MCF 10A (cell line): Measurements from ENCODE around the gene NKRF. TPM values are rescaled to one million over a fixed set of nuclear protein-coding genes. Genes with fewer than 3 reads are reported as not detected.

Source experiments
- BruUV-seq: library from RNA; stranded (reverse); fragments of 400-500 nt; replicated peaks from 2 replicates; lab custom pipeline; 2021; lab: Mats Ljungman, UMichigan
- CTCF ChIA-PET: fragments of 300-600 bp; sonication (Branson Sonifier 250); formaldehyde crosslinking; extraction: SDS; loops from one replicate; lab custom pipeline; 2021; ENCODE audit warnings: antibody characterized with exemption, inconsistent platforms; lab: Yijun Ruan, JAX
- POLR2A ChIA-PET: fragments of 300-600, 350-650 bp; sonication (Branson Sonifier 250); formaldehyde crosslinking; extraction: SDS; loops from one replicate; lab custom pipeline; 2020; ENCODE audit warnings: antibody characterized with exemption, inconsistent platforms; lab: Yijun Ruan, JAX
- DNase-seq: peaks from one replicate; pipeline ENCODE4 v3.0.0-alpha.2; 2018; ENCODE audit not compliant: unreplicated experiment
- H3K27ac Mint-ChIP-seq: one replicate; pipeline ENCODE4 v1.8.0; 2022; ENCODE audit warnings: mild to moderate bottlenecking, low read depth, mixed read lengths; ENCODE audit not compliant: unreplicated experiment
- H3K27me3 Mint-ChIP-seq: one replicate; pipeline ENCODE4 v1.8.0; 2022; ENCODE audit warnings: mixed read lengths; ENCODE audit not compliant: insufficient read depth, unreplicated experiment
- H3K36me3 Mint-ChIP-seq: one replicate; pipeline ENCODE4 v1.8.0; 2022; ENCODE audit warnings: mild to moderate bottlenecking, moderate library complexity, mixed read lengths; ENCODE audit not compliant: insufficient read depth, unreplicated experiment
- H3K4me1 Mint-ChIP-seq: one replicate; pipeline ENCODE4 v1.8.0; 2022; ENCODE audit warnings: mixed read lengths; ENCODE audit not compliant: insufficient read depth, unreplicated experiment
- H3K4me3 Mint-ChIP-seq: one replicate; pipeline ENCODE4 v1.8.0; 2022; ENCODE audit warnings: mild to moderate bottlenecking, moderate library complexity, mixed read lengths; ENCODE audit not compliant: unreplicated experiment
- H3K9me3 Mint-ChIP-seq: one replicate; pipeline ENCODE4 v1.8.0; 2022; ENCODE audit warnings: mixed read lengths; ENCODE audit not compliant: unreplicated experiment
- intact Hi-C: fragments of 100-400 bp; cut with micrococcal nuclease; formaldehyde crosslinking; loops from 2 replicates; pipeline ENCODE4 v1.14.1; 2022
- total RNA-seq: library from RNA; stranded (reverse); gene quantifications from 2 replicates; pipeline ENCODE4 v1.2.3, GENCODE V29; 2022
- TF ChIP-seq, protein P1 (sequence below): fragments of 200-600 bp; IDR thresholded peaks from one replicate; pipeline ENCODE4 v1.8.0; 2022; ENCODE audit warnings: antibody characterized with exemption, mild to moderate bottlenecking; ENCODE audit not compliant: unreplicated experiment

Gene NKRF
- total RNA-seq, 1 experiment from 2014 or later, result 16.1 TPM

GRCh38 chrX:119635799-119636198 is 29.6 kb upstream of the NKRF start:
- BruUV-seq, result no TSS peak
- Mint-ChIP-seq H3K27me3 (peaks cover 15% of the 10 kb centered on the region), H3K27ac (no peak overlapping the region), H3K4me3 (no peak overlapping the region), H3K4me1 (no peaks in the 10 kb centered on the region), H3K9me3 (peaks cover 6% of the 10 kb centered on the region), H3K36me3 (peaks cover 6% of the 10 kb centered on the region)
- intact Hi-C loops, result no loop called here
- TF ChIP-seq, protein P1, sequence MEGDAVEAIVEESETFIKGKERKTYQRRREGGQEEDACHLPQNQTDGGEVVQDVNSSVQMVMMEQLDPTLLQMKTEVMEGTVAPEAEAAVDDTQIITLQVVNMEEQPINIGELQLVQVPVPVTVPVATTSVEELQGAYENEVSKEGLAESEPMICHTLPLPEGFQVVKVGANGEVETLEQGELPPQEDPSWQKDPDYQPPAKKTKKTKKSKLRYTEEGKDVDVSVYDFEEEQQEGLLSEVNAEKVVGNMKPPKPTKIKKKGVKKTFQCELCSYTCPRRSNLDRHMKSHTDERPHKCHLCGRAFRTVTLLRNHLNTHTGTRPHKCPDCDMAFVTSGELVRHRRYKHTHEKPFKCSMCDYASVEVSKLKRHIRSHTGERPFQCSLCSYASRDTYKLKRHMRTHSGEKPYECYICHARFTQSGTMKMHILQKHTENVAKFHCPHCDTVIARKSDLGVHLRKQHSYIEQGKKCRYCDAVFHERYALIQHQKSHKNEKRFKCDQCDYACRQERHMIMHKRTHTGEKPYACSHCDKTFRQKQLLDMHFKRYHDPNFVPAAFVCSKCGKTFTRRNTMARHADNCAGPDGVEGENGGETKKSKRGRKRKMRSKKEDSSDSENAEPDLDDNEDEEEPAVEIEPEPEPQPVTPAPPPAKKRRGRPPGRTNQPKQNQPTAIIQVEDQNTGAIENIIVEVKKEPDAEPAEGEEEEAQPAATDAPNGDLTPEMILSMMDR, result no peak
- CTCF ChIA-PET, result interaction anchor here (0.5 to 0.6 kb wide), 2 partner anchors 322 to 803 kb away, joined by 3 to 5 read pairs; no protein-coding TSS in a partner anchor
- DNase-seq, result no peak
- POLR2A ChIA-PET, result no interaction called here

DNA sequence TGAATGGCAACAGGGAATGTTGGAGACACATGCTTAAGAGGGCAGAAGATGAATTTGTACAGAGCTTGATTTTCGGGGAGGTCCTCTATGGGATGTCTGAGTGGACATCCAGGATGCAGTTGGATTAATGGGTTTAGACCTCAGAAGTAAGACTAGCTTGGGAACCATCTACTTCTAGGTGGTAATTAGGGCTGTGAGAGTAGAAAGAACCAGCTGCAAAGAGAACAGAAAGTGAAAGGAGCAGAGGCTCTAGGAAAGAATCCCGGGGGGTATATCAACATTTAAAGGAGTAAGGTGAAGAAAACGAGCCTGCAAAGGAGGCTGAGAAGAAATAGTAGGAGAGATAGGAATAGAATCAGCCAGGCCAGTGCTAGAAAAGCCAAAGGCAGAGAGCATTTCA is 29.0 kb upstream of the NKRF start:
- Mint-ChIP-seq H3K36me3 (peaks cover 6% of the 10 kb centered on the region), H3K27ac (no peak overlapping the region), H3K9me3 (peaks cover 6% of the 10 kb centered on the region), H3K27me3 (peaks cover 15% of the 10 kb centered on the region), H3K4me3 (no peak overlapping the region), H3K4me1 (no peaks in the 10 kb centered on the region)
- ChIA-PET CTCF (no interaction called here), POLR2A (no interaction called here)
- TF ChIP-seq, protein P1, result no peak
- BruUV-seq, result no TSS peak
- intact Hi-C loops, result no loop called here
- no peak for DNase-seq

- Mint-ChIP-seq H3K27me3 (no peaks in the 10 kb centered on the region), H3K4me3 (no peak overlapping the region), H3K4me1 (no peaks in the 10 kb centered on the region), H3K27ac (no peak overlapping the region), H3K36me3 (no peaks in the 10 kb centered on the region), H3K9me3 (no peaks in the 10 kb centered on the region)
- no TSS peak for BruUV-seq
- POLR2A ChIA-PET, result no interaction called here
- CTCF ChIA-PET, result interaction anchor here (0.6 kb wide), 2 partner anchors 9 to 104 kb away, joined by 3 read pairs; no protein-coding TSS in a partner anchor
- TF ChIP-seq, protein P1, result no peak
- intact Hi-C loops, result no loop called here
- no peak for DNase-seq
These were observed 19.6 kb upstream of the NKRF start for GRCh38 chrX:119625843-119626242.

- ChIA-PET CTCF (interaction anchor here (0.6 to 1.3 kb wide), 3 partner anchors 8 to 114 kb away, joined by 3 read pairs; no protein-coding TSS in a partner anchor), POLR2A (interaction anchor here (0.6 kb wide), 1 partner anchor 39 kb away, joined by 3 read pairs; no protein-coding TSS in a partner anchor)
- DNase-seq, result no peak
- no TSS peak for BruUV-seq
- H3K27me3 Mint-ChIP-seq, result no peaks in the 10 kb centered on the region
- no peak overlapping the region for H3K27ac Mint-ChIP-seq
- intact Hi-C loops, result no loop called here
- H3K4me1 Mint-ChIP-seq, result no peaks in the 10 kb centered on the region
- TF ChIP-seq, protein P1, result no peak
- no peak overlapping the region for H3K4me3 Mint-ChIP-seq
- H3K9me3 Mint-ChIP-seq, result no peaks in the 10 kb centered on the region
- H3K36me3 Mint-ChIP-seq, result no peaks in the 10 kb centered on the region
These were observed 18.9 kb upstream of the NKRF start for GRCh38 chrX:119624951-119625668.
